Vagina (tissue), 2 donors: ENCODE measurements around the gene UNC119. TPM values are rescaled to one million over a fixed set of nuclear protein-coding genes. Genes with fewer than 3 reads are reported as not detected.

Source experiments
- DNase-seq, 2 donors: peaks; one replicate each; pipeline ENCODE4 v3.0.0-alpha.2; 2017; ENCODE audit errors: extremely low spot score in 2 of 2
- H3K27ac ChIP-seq: fragments of 200-600 bp; sonication (generic); one replicate; pipeline ENCODE4 v1.5.1; 2019
- H3K27me3 ChIP-seq: fragments of 200-600 bp; sonication (generic); one replicate; pipeline ENCODE4 v1.5.1; 2019
- H3K36me3 ChIP-seq, 2 donors: fragments of 200-600 bp; sonication (generic); one replicate each; pipeline ENCODE4 v1.5.1; 2017 to 2019
- H3K4me1 ChIP-seq: fragments of 200-600 bp; sonication (generic); one replicate; pipeline ENCODE4 v1.5.1; 2019
- H3K4me3 ChIP-seq, 2 donors: fragments of 200-600 bp; sonication (generic); 1 replicate in 1 of 2; 2 replicates in 1 of 2; pipeline ENCODE4 v1.5.1; 2016 to 2019
- H3K9me3 ChIP-seq: fragments of 200-600 bp; sonication (generic); one replicate; pipeline ENCODE4 v1.5.1; 2019
- CTCF ChIP-seq, 3 experiments: fragments of 450-650 bp in 2 of 3; fragments of 200-600 bp in 1 of 3; sonication (generic) in 1 of 3; IDR thresholded peaks; one replicate each; pipeline ENCODE4 v1.5.1; 2017 to 2019; ENCODE audit warnings: antibody characterized with exemption in 3 of 3, mild to moderate bottlenecking in 2 of 3, moderate library complexity in 2 of 3
- POLR2A ChIP-seq, 2 donors: fragments of 450-650 bp; IDR thresholded peaks; one replicate each; pipeline ENCODE4 v1.6.1; 2017; ENCODE audit warnings: antibody characterized with exemption in 2 of 2, mild to moderate bottlenecking in 2 of 2, moderate library complexity in 2 of 2
- POLR2AphosphoS5 ChIP-seq, 2 donors: sonication (generic); formaldehyde crosslinking; IDR thresholded peaks; one replicate each; pipeline ENCODE4 v1.9.0; 2017; ENCODE audit warnings: antibody characterized with exemption in 2 of 2, mild to moderate bottlenecking in 2 of 2, low read depth in 1 of 2; ENCODE audit not compliant: insufficient read depth in 1 of 2
- intact Hi-C: fragments of 100-400 bp; cut with DNase I; formaldehyde crosslinking; loops from one replicate; pipeline ENCODE4 v1.15.1; 2023
- total RNA-seq: library from RNA; depleted of rRNA; stranded (reverse); fragments of >200 nt; gene quantifications from one replicate; pipeline ENCODE4 v1.2.3, GENCODE V29; 2016

Gene UNC119
- total RNA-seq, 1 donor from 2014 or later: 38.1 TPM

GRCh38 chr17:28498652-28499363 lies 53.6 kb downstream of the UNC119 start:
- Histone ChIP-seq H3K4me1 (peaks cover 14% of the 10 kb centered on the region), H3K27ac (no peak overlapping the region), H3K36me3 (no peaks in the 10 kb centered on the region), H3K9me3 (no peaks in the 10 kb centered on the region), H3K27me3 (no peaks in the 10 kb centered on the region), H3K4me3 (no peak overlapping the region)
- TF ChIP-seq POLR2AphosphoS5 (IDR thresholded peaks at IDR 0.05; ENCODE audit: insufficient read depth in 1 of 2, low read depth in 1 of 2) (no peak), CTCF (IDR thresholded peaks at IDR 0.05) (no peak)
- DNase-seq: no peak
- intact Hi-C loops: loop anchor here (10.0 kb wide), 1 partner anchor 116 kb away; the partner anchor contains the start of gene RSKR

GRCh38 chr17:28497931-28498330 lies 54.5 kb downstream of the UNC119 start:
- Histone ChIP-seq H3K4me1 (peaks cover 14% of the 10 kb centered on the region), H3K9me3 (no peaks in the 10 kb centered on the region), H3K4me3 (no peak overlapping the region), H3K27me3 (no peaks in the 10 kb centered on the region), H3K27ac (no peak overlapping the region), H3K36me3 (no peaks in the 10 kb centered on the region)
- DNase-seq: no peak
- intact Hi-C loops: loop anchor here (10.0 kb wide), 1 partner anchor 117 kb away; the partner anchor contains the start of gene RSKR
- no peak for TF ChIP-seq CTCF (IDR thresholded peaks at IDR 0.05)
- TF ChIP-seq POLR2A (IDR thresholded peaks at IDR 0.05): no peak
- no peak for TF ChIP-seq POLR2AphosphoS5 (IDR thresholded peaks at IDR 0.05; ENCODE audit: insufficient read depth in 1 of 2, low read depth in 1 of 2)

Other genes with a start within 250 kb of the UNC119 start
- gene TMEM97, start 233.4 kb downstream of the UNC119 start, total RNA-seq: 2.5 TPM
- 42.5 TPM for gene IFT20, start 217.2 kb downstream of the UNC119 start, total RNA-seq
- gene TNFAIP1, start 216.9 kb downstream of the UNC119 start, total RNA-seq: 27.3 TPM
- gene POLDIP2, start 195.1 kb downstream of the UNC119 start, total RNA-seq: 45.9 TPM
- not detected for gene SEBOX, start 187.4 kb downstream of the UNC119 start, total RNA-seq
- 2.7 TPM for gene VTN, start 182.3 kb downstream of the UNC119 start, total RNA-seq
- gene SARM1, start 180.9 kb downstream of the UNC119 start, total RNA-seq: 10.1 TPM
- 13.8 TPM for gene SLC46A1, start 146.4 kb downstream of the UNC119 start, total RNA-seq
- gene SLC13A2, start 79.0 kb downstream of the UNC119 start, total RNA-seq: not detected
- gene FOXN1, start 46.3 kb downstream of the UNC119 start, total RNA-seq: 3.4 TPM
- 22.8 TPM for gene PIGS, start 18.9 kb upstream of the UNC119 start, total RNA-seq
- gene ALDOC, start 24.3 kb upstream of the UNC119 start, total RNA-seq: 20.1 TPM
- gene SPAG5, start 46.4 kb upstream of the UNC119 start, total RNA-seq: 8.3 TPM
- gene RSKR, start 61.6 kb upstream of the UNC119 start, total RNA-seq: 21.6 TPM
- 65.6 TPM for gene BLTP2, start 92.5 kb upstream of the UNC119 start, total RNA-seq
- gene SDF2, start 109.3 kb upstream of the UNC119 start, total RNA-seq: 33.1 TPM
- 89.6 TPM for gene SUPT6H, start 109.6 kb upstream of the UNC119 start, total RNA-seq
- gene PROCA1, start 159.3 kb upstream of the UNC119 start, total RNA-seq: 1.5 TPM
- gene RAB34, start 165.2 kb upstream of the UNC119 start, total RNA-seq: 195 TPM
- 600 TPM for gene RPL23A, start 167.4 kb upstream of the UNC119 start, total RNA-seq
- gene TLCD1, start 173.6 kb upstream of the UNC119 start, total RNA-seq: 2.9 TPM
- 0.98 TPM for gene NEK8, start 176.2 kb upstream of the UNC119 start, total RNA-seq
- gene TRAF4, start 191.4 kb upstream of the UNC119 start, total RNA-seq: 26.5 TPM